B cell (primary cell): Measurements from ENCODE around the gene CCDC110.

ENCODE experiments used
- CTCF ChIP-seq: fragments of 200-600 bp; IDR thresholded peaks from one replicate; pipeline ENCODE4 v1.8.0; 2022; ENCODE audit warnings: antibody characterized with exemption, mild to moderate bottlenecking
- EZH2 ChIP-seq: IDR thresholded peaks from 2 replicates; pipeline ENCODE4 v1.6.1; 2012; ENCODE audit warnings: borderline replicate concordance, low read depth, mild to moderate bottlenecking, moderate library complexity, low read length; ENCODE audit not compliant: insufficient read depth, poor library complexity, severe bottlenecking

DNA sequence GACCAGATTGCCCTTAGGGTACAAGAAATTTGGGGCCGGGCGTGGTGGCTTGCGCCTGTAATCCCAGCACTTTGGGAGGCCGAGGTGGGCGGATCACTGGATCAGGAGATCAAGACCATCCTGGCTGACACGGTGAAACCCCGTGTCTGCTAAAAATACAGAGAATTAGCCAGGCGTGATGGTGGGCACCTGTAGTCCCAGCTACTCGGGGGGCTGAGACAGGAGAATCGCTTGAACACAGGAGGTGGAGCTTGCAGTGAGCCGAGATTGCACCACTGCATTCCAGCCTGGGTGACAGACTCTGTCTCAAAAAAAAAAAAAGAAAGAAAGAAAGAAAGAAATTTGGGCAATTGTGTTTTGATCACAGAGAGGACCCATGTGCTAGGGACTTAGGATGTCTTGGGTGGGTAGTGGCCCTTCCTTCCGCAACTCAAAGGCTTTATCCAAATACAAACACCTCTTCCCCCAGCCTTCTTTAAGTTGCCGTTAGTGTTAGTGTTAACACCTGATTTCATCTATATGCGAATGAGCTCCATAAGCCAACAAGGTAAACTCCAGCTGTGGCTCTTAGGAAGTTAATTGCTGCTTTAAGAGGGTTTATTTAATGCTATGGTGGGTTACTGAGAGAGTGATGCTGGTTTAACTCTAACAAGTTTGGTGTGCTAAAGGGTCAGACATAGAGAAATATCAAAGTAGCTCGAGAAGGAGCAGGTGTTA is 8.6 kb upstream of the CCDC110 start:
- TF ChIP-seq EZH2 (no peak), CTCF (no peak)
